Measurements from ENCODE around the gene MRPL45. TPM values are rescaled to one million over a fixed set of nuclear protein-coding genes. Genes with fewer than 3 reads are reported as not detected.

Gene MRPL45
- total RNA-seq, 3 donors from 2014 or later (not counting 1 experiment from before 2014, with no cell fraction given): 11.5 to 14.2 (median 12.6) TPM

DNA sequence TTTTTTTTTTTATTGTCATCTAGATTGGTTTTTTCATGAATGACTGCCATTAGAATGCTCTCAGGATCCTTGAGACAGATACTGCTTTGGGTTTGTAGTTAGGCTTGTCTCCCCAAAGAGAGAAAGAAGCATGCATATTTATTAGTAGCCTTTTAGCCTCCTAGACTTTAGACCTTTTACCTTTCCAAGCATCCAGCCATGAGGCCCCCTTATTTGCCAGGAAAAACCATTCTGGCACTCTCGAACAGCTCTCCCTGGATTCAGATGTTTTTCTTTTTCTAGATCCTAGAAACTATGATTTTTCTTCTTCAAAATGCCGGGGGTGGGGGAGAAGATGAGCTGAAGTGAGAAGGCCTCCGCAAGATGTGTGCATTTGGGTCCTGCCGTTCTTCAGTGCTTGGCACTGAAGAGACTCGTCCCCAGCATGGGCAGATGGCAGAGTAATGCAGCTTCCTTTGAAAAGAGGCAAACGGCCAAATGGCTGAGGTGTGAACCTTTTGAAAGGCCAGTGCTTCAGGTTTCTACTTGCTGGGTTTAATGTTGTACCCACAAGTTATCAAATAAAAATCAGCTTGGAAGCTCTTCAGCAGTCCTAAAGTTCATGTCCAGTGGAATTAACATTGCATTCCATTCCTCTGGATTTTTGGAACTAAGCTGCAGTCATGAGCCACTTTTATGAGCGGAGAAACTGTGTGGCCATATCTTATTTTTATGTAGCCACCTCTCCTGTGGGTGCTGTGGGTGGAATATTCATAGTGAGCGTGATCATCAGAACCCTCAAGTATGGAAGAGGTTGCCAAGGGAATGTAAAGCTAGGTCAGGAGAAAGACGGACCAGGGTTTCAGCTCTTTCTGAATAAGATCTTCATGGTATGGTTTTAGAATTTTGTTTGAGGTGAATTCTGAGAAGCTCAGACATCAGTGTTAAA is 61.9 kb downstream of the MRPL45 start:
- Mint-ChIP-seq H3K36me3 (no peaks in the 10 kb centered on the region), H3K9me3 (no peaks in the 10 kb centered on the region), H3K4me1 (peaks cover 29 to 46% of the 10 kb centered on the region in 2 donors), H3K4me3 (no peak overlapping the region), H3K27me3 (ENCODE audit: low read depth in 2 of 2) (no peaks in the 10 kb centered on the region), H3K27ac (no peak overlapping the region)
- no peak for ATAC-seq
- intact Hi-C loops (cut with micrococcal nuclease): no loop called here
- no peaks in the 10 kb centered on the region for H3K9me3 ChIP-seq (ENCODE audit: control insufficient read depth, insufficient read depth, low read length)
- H3K27me3 ChIP-seq (ENCODE audit: control insufficient read depth, insufficient read depth, low read length): no peaks in the 10 kb centered on the region
- H3K36me3 ChIP-seq (ENCODE audit: control insufficient read depth, insufficient read depth, low read length): no peaks in the 10 kb centered on the region
- peaks cover 1% of the 10 kb centered on the region for H3K4me1 ChIP-seq (ENCODE audit: control insufficient read depth, insufficient read depth, low read length)
- no peak overlapping the region for H3K27ac ChIP-seq (ENCODE audit: low read length)
- 90% methylated on average over 9 of the region's 9 CpGs for WGBS (ENCODE audit: insufficient coverage)
- no peak for DNase-seq
- no peak for TF ChIP-seq CTCF (IDR thresholded peaks at IDR 0.05)
- no peak overlapping the region for H3K4me3 ChIP-seq (ENCODE audit: low read length)

DNA sequence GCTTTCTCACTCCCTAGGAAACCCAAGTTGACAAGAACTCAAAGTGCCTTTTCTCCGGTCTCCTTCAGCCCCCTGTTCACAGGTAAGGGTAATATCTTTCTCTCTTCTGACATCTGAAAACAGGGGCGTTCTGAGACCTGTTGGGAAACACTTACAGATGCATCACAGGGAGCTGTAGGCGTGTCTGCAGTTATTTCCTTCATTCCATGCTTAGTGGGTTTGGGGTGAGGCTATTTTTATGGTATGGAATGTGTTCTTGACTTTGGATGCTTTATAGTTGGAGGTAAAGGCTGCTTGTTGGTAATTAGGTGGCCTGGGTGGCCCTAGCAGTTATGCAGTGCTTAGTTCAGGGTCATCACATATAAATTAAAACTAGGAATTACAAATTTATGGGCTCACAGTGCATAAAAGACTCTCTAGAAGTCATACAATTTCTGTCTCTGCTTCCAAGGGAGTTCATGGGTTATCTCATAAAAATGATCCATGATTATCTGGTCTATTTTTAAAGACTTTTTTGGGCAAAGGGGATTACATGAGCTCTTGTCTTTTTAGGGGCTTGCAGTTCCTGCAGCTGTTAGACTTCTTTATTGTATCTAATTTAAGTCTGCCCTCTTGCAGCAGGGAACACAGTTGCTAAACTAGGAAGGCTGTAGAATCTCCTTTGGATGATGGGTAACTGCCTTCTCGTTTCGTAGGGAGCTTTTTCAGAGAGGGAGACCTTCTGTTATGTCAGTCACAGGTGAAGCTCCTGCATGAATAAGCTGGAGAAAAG is 64.9 kb downstream of the MRPL45 start:
- Mint-ChIP-seq H3K9me3 (no peaks in the 10 kb centered on the region), H3K36me3 (no peaks in the 10 kb centered on the region), H3K27me3 (ENCODE audit: low read depth in 2 of 2) (no peaks in the 10 kb centered on the region), H3K4me3 (no peak overlapping the region), H3K27ac (peak overlapping the region in 1 of 2 donors; percentile 22), H3K4me1 (peaks cover 8 to 21% of the 10 kb centered on the region in 2 donors)
- ATAC-seq (no peak), DNase-seq (no peak)
- Histone ChIP-seq H3K9me3 (ENCODE audit: control insufficient read depth, insufficient read depth, low read length) (no peaks in the 10 kb centered on the region), H3K27ac (ENCODE audit: low read length) (no peak overlapping the region), H3K27me3 (ENCODE audit: control insufficient read depth, insufficient read depth, low read length) (no peaks in the 10 kb centered on the region), H3K4me1 (ENCODE audit: control insufficient read depth, insufficient read depth, low read length) (no peaks in the 10 kb centered on the region), H3K36me3 (ENCODE audit: control insufficient read depth, insufficient read depth, low read length) (peaks cover 14% of the 10 kb centered on the region), H3K4me3 (ENCODE audit: low read length) (no peak overlapping the region)
- no peak for TF ChIP-seq CTCF (IDR thresholded peaks at IDR 0.05)
- intact Hi-C loops (cut with micrococcal nuclease): no loop called here
- WGBS (ENCODE audit: insufficient coverage): 94% methylated on average over 5 of the region's 5 CpGs

GRCh38 chr17:38363016-38363415 is 66.0 kb downstream of the MRPL45 start:
- peaks cover 20% of the 10 kb centered on the region for H3K36me3 ChIP-seq (ENCODE audit: control insufficient read depth, insufficient read depth, low read length)
- ATAC-seq (no peak), DNase-seq (no peak)
- intact Hi-C loops (cut with micrococcal nuclease): no loop called here
- TF ChIP-seq CTCF (IDR thresholded peaks at IDR 0.05): no peak
- H3K27ac ChIP-seq (ENCODE audit: low read length): no peak overlapping the region
- no peaks in the 10 kb centered on the region for H3K9me3 ChIP-seq (ENCODE audit: control insufficient read depth, insufficient read depth, low read length)
- Mint-ChIP-seq H3K27me3 (ENCODE audit: low read depth in 2 of 2) (no peaks in the 10 kb centered on the region), H3K9me3 (no peaks in the 10 kb centered on the region), H3K4me3 (no peak overlapping the region), H3K36me3 (no peaks in the 10 kb centered on the region), H3K27ac (no peak overlapping the region), H3K4me1 (peaks cover 0 to 13% of the 10 kb centered on the region in 2 donors)
- no peaks in the 10 kb centered on the region for H3K4me1 ChIP-seq (ENCODE audit: control insufficient read depth, insufficient read depth, low read length)
- no peaks in the 10 kb centered on the region for H3K27me3 ChIP-seq (ENCODE audit: control insufficient read depth, insufficient read depth, low read length)
- 98% methylated on average over 5 of the region's 5 CpGs for WGBS (ENCODE audit: insufficient coverage)
- H3K4me3 ChIP-seq (ENCODE audit: low read length): no peak overlapping the region
